Raji (cell line): ENCODE measurements around the gene RPL39L.

Experiments
- POLR2A ChIP-seq: IDR thresholded peaks from 2 replicates; pipeline ENCODE4 v1.6.1; 2011; ENCODE audit warnings: low read depth, low read length, control low read depth; ENCODE audit not compliant: insufficient read depth

RPL39L gene

DNA sequence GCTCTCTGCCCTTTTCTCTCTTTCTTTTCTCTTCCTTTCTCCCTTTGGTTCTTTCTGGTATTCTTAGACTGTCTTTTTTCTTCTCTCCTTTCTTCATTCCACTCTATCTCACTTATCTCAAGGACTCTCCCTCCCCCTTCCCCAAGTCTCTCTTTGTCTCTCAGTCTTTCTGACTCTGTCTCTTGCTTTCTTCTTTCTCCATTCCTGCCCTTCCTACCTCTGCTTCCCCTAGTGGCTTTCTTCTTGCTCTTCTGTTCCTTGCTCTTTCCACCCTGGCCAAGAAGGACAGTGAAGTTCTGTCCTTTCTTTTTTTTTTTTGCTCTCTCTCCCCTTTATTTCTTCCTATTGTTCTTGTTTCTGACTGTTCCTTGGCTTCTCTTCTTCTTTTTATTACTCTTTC, 22.3 kb upstream of the RPL39L start:
- TF ChIP-seq POLR2A, result no peak

DNA sequence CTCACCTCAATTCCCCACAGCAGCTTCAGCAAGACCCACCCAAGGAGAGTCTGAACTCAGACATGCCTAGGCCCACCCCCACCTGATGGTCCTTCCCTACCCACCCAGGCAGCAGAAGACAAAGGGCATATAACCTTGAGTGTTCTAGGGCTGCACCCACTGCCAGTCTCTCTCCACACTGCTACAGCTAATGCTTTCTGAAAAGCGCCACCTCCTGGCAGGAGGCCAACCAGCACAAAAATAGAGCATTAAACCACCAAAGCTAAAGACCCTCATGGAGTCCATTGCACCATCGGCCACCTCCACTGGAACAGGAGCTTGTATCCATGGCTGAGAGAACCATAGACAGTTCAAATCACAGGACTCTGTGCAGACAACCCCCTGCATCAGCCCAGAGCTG, 11.3 kb upstream of the RPL39L start:
- no peak for TF ChIP-seq POLR2A

DNA sequence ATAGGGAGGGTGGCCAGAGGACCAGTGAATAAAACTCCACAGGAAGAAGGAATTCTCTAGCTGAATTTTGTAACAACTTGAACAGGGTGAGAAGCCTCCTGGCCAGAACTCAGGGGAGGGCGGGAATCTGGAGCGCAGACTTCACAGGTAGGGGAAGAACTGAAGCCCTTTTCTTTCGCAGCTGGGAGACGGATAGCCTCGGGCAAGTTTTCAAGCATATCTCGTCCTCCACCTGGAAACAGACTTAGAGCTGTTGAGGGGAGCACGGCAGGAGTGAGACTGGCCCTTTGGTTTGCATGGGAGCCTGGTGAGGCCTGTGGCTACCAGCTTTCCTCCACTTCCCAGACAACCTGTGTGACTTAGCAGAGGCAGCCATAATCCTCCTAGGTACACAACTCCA, 10.9 kb upstream of the RPL39L start:
- no peak for TF ChIP-seq POLR2A

DNA sequence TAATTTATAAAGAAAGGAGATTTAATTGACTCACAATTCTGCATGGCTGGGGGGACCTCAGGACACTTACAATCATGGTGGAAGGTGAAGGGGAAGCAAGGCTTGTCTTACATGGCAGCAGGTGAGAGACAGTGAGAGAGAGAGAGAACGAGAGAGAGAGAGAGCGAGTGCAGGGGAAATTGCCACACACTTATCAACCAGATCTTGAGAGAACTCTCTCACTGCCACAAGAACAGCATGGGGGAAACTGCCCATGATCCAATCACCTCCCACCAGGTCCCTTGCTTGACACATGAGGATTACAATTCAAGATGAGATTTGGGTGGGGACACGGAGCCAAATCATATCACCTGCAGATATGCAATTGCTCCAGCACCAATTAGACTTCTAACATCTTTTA, 7.1 kb upstream of the RPL39L start:
- TF ChIP-seq POLR2A, result no peak

DNA sequence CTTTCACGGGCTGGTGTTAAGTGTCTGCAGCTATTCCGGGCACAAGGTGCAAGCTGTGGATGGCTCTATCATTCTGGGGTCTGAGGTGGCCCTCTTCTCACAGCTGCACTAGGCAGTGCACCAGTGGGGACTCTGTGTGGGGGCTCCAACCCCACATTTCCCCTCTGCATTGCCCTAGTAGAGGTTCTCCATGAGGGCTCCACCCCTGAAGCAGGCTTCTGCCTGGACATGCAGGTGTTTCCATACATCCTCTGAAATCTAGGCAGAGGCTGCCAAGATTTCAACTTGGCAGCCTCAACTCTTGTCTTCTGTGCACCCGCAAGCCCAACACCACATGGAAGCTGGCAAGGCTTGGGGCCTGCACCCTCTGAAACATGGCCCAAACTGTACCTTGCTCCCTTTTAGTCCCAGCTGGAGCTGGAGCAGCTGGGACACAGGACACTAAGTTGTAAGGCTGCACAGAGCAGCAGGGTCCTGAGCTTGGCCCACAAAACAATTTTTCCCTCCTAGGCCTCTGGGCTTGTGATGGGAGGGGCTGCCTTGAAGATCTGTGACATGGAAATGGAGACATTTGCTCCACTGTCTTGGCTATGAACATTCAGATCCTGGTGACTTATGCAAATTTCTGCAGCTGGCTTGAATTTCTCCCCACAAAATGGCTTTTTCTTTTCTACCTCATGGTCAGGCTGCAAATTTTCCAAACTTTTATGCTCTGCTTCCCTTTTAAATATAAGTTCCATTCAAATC, 6.0 kb upstream of the RPL39L start:
- no peak for TF ChIP-seq POLR2A

DNA sequence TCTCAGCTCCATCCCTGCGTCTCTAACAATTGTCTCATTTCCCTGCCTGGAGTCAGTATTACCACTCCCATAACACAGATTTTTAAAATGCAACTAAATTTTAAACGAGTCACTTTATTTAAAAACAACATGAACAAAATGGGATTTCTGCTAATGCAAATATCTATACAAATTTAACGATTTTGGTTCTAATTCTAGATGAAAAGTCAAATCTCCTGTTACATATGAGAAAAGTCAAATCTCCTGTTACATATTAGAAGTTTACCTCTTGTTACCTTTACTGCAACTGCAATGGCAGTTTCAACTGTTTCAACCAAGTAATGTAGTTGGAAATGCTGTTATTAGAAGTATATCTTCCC, 578 bp upstream of the RPL39L start:
- no peak for TF ChIP-seq POLR2A

DNA sequence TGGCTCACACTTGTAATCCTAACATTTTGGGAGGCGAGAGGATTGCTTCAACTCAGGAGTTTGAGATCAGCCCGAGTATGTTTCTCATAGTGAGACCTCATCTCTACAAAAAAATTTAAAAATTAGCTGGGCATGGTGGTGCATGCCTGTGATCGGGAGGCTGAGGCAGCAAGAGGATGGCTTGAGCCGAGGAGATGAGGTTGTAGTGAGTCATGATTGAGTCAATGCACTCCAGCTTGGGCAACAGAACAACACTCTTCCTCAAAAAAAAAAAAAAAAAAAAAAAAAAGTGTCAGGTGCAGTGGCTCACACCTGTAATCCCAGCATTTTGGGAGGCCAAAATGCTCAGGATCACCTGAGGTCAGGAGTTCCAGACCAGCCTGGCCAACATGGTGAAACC, 2.4 kb downstream of the RPL39L start:
- no peak for TF ChIP-seq POLR2A

DNA sequence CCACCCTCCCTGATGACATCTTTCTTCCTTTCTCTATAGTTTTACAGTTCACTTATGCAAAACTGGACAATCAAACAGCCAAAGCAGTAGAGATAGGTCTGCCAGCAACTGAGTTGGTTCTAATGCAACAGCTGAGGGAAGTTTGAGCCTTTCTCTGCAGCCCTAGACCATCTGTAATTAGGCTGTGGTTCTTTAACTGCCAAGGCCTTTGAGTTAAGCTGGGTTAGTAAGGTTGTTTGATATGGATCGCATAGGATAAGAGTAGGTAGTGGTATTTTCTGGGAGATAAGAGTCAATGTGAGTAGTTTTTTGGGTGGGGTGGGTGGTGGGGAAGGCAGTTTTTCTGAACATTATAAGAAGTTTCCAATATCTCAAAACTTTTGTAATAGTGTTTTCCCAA, 3.0 kb downstream of the RPL39L start:
- TF ChIP-seq POLR2A, result no peak

DNA sequence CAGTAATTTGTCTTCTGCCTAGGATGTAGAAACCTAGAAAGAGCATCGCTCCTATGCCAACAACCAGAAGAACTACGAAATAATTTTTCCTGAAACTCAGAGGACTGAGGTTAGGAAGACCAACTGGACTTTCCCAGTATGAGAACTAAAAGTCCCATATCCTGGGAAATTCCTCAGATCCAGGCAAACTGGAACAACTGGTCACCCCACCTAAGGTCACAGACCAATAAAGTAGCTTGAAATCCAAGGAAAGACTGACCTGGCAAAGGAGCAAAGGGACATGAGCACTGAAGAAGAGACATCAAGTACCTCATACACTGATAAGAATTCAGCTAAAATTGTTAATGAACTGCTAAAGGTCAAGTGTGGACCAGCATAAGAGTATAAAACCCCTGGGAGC, 6.6 kb downstream of the RPL39L start:
- no peak for TF ChIP-seq POLR2A

DNA sequence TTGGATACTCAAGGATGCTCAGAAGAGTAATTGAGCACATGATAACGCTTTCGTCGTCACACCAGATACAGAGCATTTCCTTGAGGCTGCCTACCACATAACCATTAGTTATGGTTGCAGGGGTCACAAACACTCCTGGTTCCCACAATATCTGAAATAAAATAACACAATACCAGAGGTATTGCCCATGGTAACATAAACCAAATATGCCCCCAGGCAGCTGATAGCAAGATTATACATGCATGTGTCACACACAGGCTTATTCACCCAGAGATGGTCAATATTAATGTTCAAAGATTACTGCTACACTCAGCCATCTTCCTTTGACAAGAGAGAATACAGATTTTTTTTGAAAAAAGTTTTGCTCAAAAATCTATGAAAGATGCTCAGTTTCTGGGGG, 7.3 kb downstream of the RPL39L start:
- no peak for TF ChIP-seq POLR2A

DNA sequence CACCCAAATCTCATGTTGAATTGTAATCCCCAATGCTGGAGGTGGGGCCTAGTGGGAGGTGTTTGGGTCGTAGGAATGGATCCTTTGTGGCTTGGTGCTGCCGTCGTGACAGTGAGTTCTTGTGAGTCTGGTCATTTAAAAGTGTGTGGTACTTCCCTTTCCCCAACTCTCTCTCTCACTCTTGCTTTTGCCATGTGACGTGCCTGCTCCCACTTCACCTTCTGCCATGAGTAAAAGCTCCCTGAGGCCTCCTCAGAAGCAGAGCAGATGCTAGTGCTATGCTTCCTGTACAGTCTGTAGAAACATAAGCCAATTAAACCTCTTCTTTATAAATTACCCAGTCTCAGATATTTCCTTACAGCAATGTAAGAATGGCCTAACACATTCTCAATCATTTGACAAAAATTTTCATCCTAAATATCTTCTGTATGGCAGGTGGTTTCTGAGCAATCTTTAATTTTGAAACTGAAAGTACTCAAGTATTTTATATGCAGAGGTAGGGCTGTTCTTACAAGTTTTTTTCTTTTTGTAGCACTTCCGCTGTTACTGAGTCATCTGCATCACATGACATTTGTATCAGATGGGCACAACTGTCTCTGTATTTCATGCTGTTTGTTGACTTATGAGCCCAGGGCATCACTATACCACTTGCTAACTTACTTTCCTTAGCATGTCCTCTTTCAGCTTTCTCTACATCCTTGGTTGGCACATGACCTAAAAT, 8.8 kb downstream of the RPL39L start:
- no peak for TF ChIP-seq POLR2A

DNA sequence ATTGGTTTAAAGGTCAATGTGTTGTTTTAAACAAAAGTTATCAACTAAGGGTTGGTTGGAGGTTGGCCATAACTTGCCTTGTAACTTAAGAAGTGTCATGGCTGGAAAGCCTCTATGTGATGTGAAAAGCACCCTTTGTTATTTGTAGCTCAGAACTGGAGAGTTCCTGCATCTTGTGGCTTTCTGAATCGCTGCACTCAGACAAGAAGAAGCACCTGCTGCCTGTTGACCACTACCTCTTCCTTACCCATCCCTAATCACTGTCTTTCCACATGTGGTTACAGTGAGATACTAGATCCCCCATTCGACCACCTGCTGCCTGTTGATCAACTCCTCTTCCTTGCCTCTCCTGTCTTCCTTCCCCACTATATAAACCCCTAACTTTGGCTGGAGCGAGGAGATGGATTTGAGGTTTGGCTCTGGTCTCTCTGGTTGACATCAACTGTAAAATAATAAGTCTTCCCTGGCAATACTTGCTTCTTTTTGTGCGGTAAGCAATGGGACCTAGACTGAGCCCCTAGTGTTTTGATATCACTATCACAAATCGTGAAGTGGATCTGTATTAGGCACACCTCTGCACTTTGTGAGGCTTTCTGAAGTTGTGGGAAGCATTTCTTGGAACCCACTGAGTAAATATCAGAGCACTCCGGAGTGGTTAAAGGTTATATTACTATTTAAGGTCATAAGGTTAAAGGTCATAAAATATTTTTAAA, 13.8 kb downstream of the RPL39L start:
- TF ChIP-seq POLR2A, result no peak

DNA sequence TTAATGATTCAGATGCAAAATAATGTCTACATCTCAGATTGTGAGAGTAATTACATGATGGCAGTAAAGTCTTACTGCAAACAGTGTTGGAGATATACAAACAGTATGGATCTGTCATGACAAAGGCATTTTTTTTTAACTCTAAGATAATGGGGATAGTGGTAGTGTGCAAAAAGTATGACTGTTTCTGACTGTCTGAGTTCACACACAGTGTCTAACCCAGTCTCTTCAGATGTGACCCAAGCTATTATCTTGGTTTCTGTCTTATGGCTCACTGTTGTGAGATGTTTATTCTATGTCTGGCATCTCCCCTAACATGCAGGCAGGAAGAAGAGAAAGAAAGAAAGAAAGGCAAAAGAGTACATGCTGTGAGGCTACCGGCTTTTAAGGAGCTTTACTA, 17.0 kb downstream of the RPL39L start:
- no peak for TF ChIP-seq POLR2A

DNA sequence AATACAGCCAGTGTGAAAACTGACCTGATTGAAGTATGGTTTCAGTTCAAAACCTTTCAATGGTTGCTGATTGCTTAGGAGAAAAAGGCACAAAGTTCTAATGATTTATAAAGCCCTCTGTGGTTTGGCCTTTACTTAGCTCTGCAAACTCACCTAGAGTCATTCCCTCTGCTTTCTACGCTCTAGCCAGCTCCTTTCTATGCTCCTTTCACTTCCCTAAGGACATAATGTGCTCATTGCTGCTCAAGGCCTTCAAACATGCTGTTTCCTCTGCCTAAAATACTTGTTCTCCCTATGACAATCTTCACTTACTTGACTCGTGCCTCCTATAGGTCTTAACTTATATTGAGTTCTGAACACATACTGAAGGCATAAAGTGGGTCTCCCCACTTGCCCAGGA, 19.0 kb downstream of the RPL39L start:
- TF ChIP-seq POLR2A, result no peak

DNA sequence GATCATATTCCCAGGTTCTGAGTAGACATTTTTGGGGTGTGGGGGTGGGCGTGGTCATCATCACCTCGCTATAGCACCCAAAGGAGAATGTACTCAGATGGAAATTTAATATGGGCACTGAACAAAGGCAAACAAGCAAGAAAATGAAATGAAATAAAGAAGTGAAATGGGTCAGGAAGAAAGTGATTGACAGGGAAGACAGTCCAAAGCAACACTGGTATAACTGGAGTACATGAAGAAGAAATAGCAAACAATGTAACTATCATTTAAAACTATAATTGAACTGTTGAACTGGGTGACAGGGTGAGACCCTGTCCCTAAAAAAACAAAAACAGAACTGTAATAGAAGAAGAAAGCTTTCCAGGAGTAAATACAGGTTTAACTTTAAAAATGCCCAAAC, 24.8 kb downstream of the RPL39L start:
- no peak for TF ChIP-seq POLR2A
